Subcutaneous abdominal adipose tissue (tissue), 5 donors: ENCODE measurements around the gene FNBP1L.
"Not testable (repeated sequence)": the region's sequence is repeated elsewhere in the genome, so short reads cannot be mapped to it uniquely, and the experiment has no call there.

ENCODE experiments used
- H3K27ac ChIP-seq: one replicate; pipeline ENCODE4 v1.7.0; 2013; ENCODE audit warnings: low read depth, mild to moderate bottlenecking, inconsistent platforms, low read length, moderate library complexity
- H3K27me3 ChIP-seq, 5 donors: one replicate each; pipeline ENCODE4 v1.7.0; 2013; ENCODE audit warnings: low read length in 5 of 5, inconsistent platforms in 1 of 5; ENCODE audit not compliant: control insufficient read depth in 5 of 5, insufficient read depth in 4 of 5
- H3K36me3 ChIP-seq, 5 donors: one replicate each; pipeline ENCODE4 v1.7.0; 2013; ENCODE audit warnings: low read length in 5 of 5; ENCODE audit not compliant: control insufficient read depth in 5 of 5, insufficient read depth in 5 of 5
- H3K4me1 ChIP-seq, 5 donors: one replicate each; pipeline ENCODE4 v1.7.0; 2013; ENCODE audit warnings: low read length in 5 of 5, mild to moderate bottlenecking in 3 of 5, moderate library complexity in 1 of 5; ENCODE audit not compliant: control insufficient read depth in 5 of 5, insufficient read depth in 5 of 5
- H3K4me3 ChIP-seq, 5 donors: one replicate each; pipeline ENCODE4 v1.7.0; 2013; ENCODE audit warnings: low read length in 5 of 5, low read depth in 1 of 5
- H3K9ac ChIP-seq, 5 donors: one replicate each; pipeline ENCODE4 v1.7.0; 2013; ENCODE audit warnings: low read length in 5 of 5, mild to moderate bottlenecking in 4 of 5, moderate library complexity in 3 of 5
- H3K9me3 ChIP-seq, 5 donors: one replicate each; pipeline ENCODE4 v1.7.0; 2013; ENCODE audit warnings: low read length in 5 of 5; ENCODE audit not compliant: control insufficient read depth in 5 of 5
- donor health status: healthy.
- donor health status: healthy.
- donor health status: healthy.
- donor health status: healthy.
- donor health status: healthy.

The FNBP1L gene

GRCh38 chr1:93533677-93534076 is 85.8 kb downstream of the FNBP1L start:
- Histone ChIP-seq H3K27me3 (no peaks in the 10 kb centered on the region), H3K36me3 (peaks cover 0 to 22% (median 3%) of the 10 kb centered on the region in 5 donors), H3K9me3 (no peaks in the 10 kb centered on the region), H3K4me3 (no peak overlapping the region), H3K9ac (no peak overlapping the region), H3K27ac (no peak overlapping the region), H3K4me1 (no peaks in the 10 kb centered on the region)

GRCh38 chr1:93537396-93537795 is 89.5 kb downstream of the FNBP1L start:
- no peak overlapping the region for H3K9ac ChIP-seq
- H3K36me3 ChIP-seq: peaks cover 0 to 10% (median 0%) of the 10 kb centered on the region in 5 donors
- H3K4me1 ChIP-seq: no peaks in the 10 kb centered on the region
- H3K27ac ChIP-seq: no peak overlapping the region
- H3K9me3 ChIP-seq: no peaks in the 10 kb centered on the region
- no peak overlapping the region for H3K4me3 ChIP-seq
- no peaks in the 10 kb centered on the region for H3K27me3 ChIP-seq

- no peaks in the 10 kb centered on the region for H3K27me3 ChIP-seq
- H3K27ac ChIP-seq: no peak overlapping the region
- H3K4me3 ChIP-seq: no peak overlapping the region
- H3K9ac ChIP-seq: no peak overlapping the region
- no peaks in the 10 kb centered on the region for H3K4me1 ChIP-seq
- H3K9me3 ChIP-seq: no peaks in the 10 kb centered on the region
- peaks cover 0 to 10% (median 0%) of the 10 kb centered on the region in 5 donors for H3K36me3 ChIP-seq
Observed at GRCh38 chr1:93537924-93538323, 90.0 kb downstream of the FNBP1L start.

GRCh38 chr1:93541045-93541444 is 93.1 kb downstream of the FNBP1L start:
- no peaks in the 10 kb centered on the region for H3K4me1 ChIP-seq
- H3K27ac ChIP-seq: no peak overlapping the region
- no peak overlapping the region for H3K4me3 ChIP-seq
- no peak overlapping the region for H3K9ac ChIP-seq
- peaks cover 0 to 8% (median 0%) of the 10 kb centered on the region in 5 donors for H3K36me3 ChIP-seq
- H3K27me3 ChIP-seq: no peaks in the 10 kb centered on the region
- H3K9me3 ChIP-seq: no peaks in the 10 kb centered on the region

GRCh38 chr1:93542398-93542797 is 94.5 kb downstream of the FNBP1L start:
- no peaks in the 10 kb centered on the region for H3K27me3 ChIP-seq

GRCh38 chr1:93546162-93546863 is 98.4 kb downstream of the FNBP1L start:
- H3K36me3 ChIP-seq: peaks cover 11 to 23% (median 16%) of the 10 kb centered on the region in 5 donors

More at GRCh38 chr1:93542398-93542797, 94.5 kb downstream of the FNBP1L start:
- Histone ChIP-seq H3K9ac (no peak overlapping the region), H3K36me3 (peaks cover 0 to 4% (median 0%) of the 10 kb centered on the region in 5 donors), H3K27ac (no peak overlapping the region), H3K4me1 (no peaks in the 10 kb centered on the region), H3K4me3 (no peak overlapping the region), H3K9me3 (no peaks in the 10 kb centered on the region)

GRCh38 chr1:93549131-93549530 is 101.2 kb downstream of the FNBP1L start:
- no peaks in the 10 kb centered on the region for H3K9me3 ChIP-seq
- H3K27ac ChIP-seq: no peak overlapping the region
- no peak overlapping the region for H3K9ac ChIP-seq
- peaks cover 11 to 23% (median 16%) of the 10 kb centered on the region in 5 donors for H3K36me3 ChIP-seq
- no peaks in the 10 kb centered on the region for H3K27me3 ChIP-seq
- peaks cover 0 to 21% (median 19%) of the 10 kb centered on the region in 5 donors for H3K4me1 ChIP-seq
- no peak overlapping the region for H3K4me3 ChIP-seq

More at GRCh38 chr1:93546162-93546863, 98.4 kb downstream of the FNBP1L start:
- H3K4me1 ChIP-seq: no peaks in the 10 kb centered on the region
- H3K4me3 ChIP-seq: no peak overlapping the region
- H3K27me3 ChIP-seq: no peaks in the 10 kb centered on the region
- H3K27ac ChIP-seq: no peak overlapping the region
- no peak overlapping the region for H3K9ac ChIP-seq
- no peaks in the 10 kb centered on the region for H3K9me3 ChIP-seq

- Histone ChIP-seq H3K27me3 (no peaks in the 10 kb centered on the region), H3K4me3 (no peak overlapping the region), H3K9me3 (no peaks in the 10 kb centered on the region), H3K27ac (no peak overlapping the region), H3K36me3 (peaks cover 11 to 23% (median 16%) of the 10 kb centered on the region in 5 donors), H3K9ac (no peak overlapping the region), H3K4me1 (peaks cover 0 to 26% (median 25%) of the 10 kb centered on the region in 5 donors)
Observed at GRCh38 chr1:93549811-93550210, 101.9 kb downstream of the FNBP1L start.

- Histone ChIP-seq H3K27ac (peak overlapping the region; percentile 69), H3K9ac (no peak overlapping the region), H3K4me3 (no peak overlapping the region), H3K36me3 (peaks cover 9 to 23% (median 16%) of the 10 kb centered on the region in 5 donors), H3K9me3 (no peaks in the 10 kb centered on the region), H3K27me3 (no peaks in the 10 kb centered on the region), H3K4me1 (peaks cover 0 to 30% (median 28%) of the 10 kb centered on the region in 5 donors)
Observed at GRCh38 chr1:93552741-93553455, 105.0 kb downstream of the FNBP1L start.

- Histone ChIP-seq H3K4me1 (peaks cover 0 to 30% (median 28%) of the 10 kb centered on the region in 5 donors), H3K36me3 (peaks cover 7 to 18% (median 13%) of the 10 kb centered on the region in 5 donors), H3K27ac (peak overlapping the region; percentile 69)
- not testable (repeated sequence) for H3K9ac ChIP-seq, H3K4me3 ChIP-seq, H3K27me3 ChIP-seq, H3K9me3 ChIP-seq
Observed at GRCh38 chr1:93553886-93554490, 106.1 kb downstream of the FNBP1L start.
